Smooth muscle cell of trachea (primary cell): ENCODE data around the gene AFF1. TPM values are rescaled to one million over a fixed set of nuclear protein-coding genes. Genes with fewer than 3 reads are reported as not detected.

Source experiments
- total RNA-seq: library from RNA; depleted of rRNA; stranded (reverse); fragments of >200 nt; gene quantifications from 2 replicates; pipeline ENCODE4 v1.2.1, GENCODE V29; 2014

The AFF1 gene
- 13.1 and 18.3 TPM in 2 replicates for total RNA-seq

GRCh38 chr4:86934771-86935565, at the start of gene AFF1:
AFF1 (plus strand) TSS chr4:86935011; CDS start chr4:86948534, 13,523 bp downstream.

GRCh38 chr4:86891762-86892635, 42.8 kb upstream of the AFF1 start, which contains the start of gene C4orf36:
C4orf36 (minus strand) TSS chr4:86892422; CDS start chr4:86891520, 902 bp downstream.

Other genes starting within 250 kb of the AFF1 start
- gene SLC10A6, start 85.6 kb upstream of the AFF1 start, total RNA-seq: 0.33 TPM in 1 of 2 replicates, not detected in the other
- 2.3 and 3.1 TPM in 2 replicates for gene C4orf36, start 42.6 kb upstream of the AFF1 start, total RNA-seq